ENCODE measurements around the gene CADM1.

The CADM1 gene

GRCh38 chr11:115272925-115273324, 231.3 kb downstream of the CADM1 start:
- no peak for DNase-seq

GRCh38 chr11:115271643-115272042, 232.6 kb downstream of the CADM1 start:
- no peak for DNase-seq

- no peak for DNase-seq
These were observed 234.8 kb downstream of the CADM1 start for GRCh38 chr11:115269191-115269950.

- DNase-seq = no peak
These were observed 236.3 kb downstream of the CADM1 start for GRCh38 chr11:115267871-115268270.

GRCh38 chr11:115267238-115267781, 236.9 kb downstream of the CADM1 start:
- no peak for DNase-seq

GRCh38 chr11:115266066-115266639, 238.1 kb downstream of the CADM1 start:
- DNase-seq = no peak

GRCh38 chr11:115263799-115264656, 240.2 kb downstream of the CADM1 start:
- DNase-seq = no peak

- DNase-seq = no peak
These were observed 246.0 kb downstream of the CADM1 start for GRCh38 chr11:115258216-115258615.

- no peak for DNase-seq
These were observed 246.5 kb downstream of the CADM1 start for GRCh38 chr11:115257678-115258077.

- no peak for DNase-seq
These were observed 246.9 kb downstream of the CADM1 start for GRCh38 chr11:115257270-115257669.

GRCh38 chr11:115256397-115257197, 247.6 kb downstream of the CADM1 start:
- DNase-seq = no peak

GRCh38 chr11:115255006-115255762, 249.0 kb downstream of the CADM1 start:
- no peak for DNase-seq

- DNase-seq = no peak
These were observed 253.1 kb downstream of the CADM1 start for GRCh38 chr11:115251126-115251525.

- DNase-seq = no peak
These were observed 255.1 kb downstream of the CADM1 start for GRCh38 chr11:115249061-115249578.

- no peak for DNase-seq
These were observed 256.3 kb downstream of the CADM1 start for GRCh38 chr11:115247953-115248352.

- no peak for DNase-seq
These were observed 256.9 kb downstream of the CADM1 start for GRCh38 chr11:115247361-115247760.

GRCh38 chr11:115244758-115245157, 259.5 kb downstream of the CADM1 start:
- DNase-seq = no peak

- no peak for DNase-seq
These were observed 259.9 kb downstream of the CADM1 start for GRCh38 chr11:115244296-115244695.

- no peak for DNase-seq
These were observed 261.2 kb downstream of the CADM1 start for GRCh38 chr11:115242982-115243381.

GRCh38 chr11:115241899-115242298, 262.3 kb downstream of the CADM1 start:
- DNase-seq = peak; percentile 20

- no peak for DNase-seq
These were observed 265.4 kb downstream of the CADM1 start for GRCh38 chr11:115238791-115239190.

- DNase-seq = no peak
These were observed 266.1 kb downstream of the CADM1 start for GRCh38 chr11:115238086-115238485.
